Left lung (tissue), 10 donors: Measurements from ENCODE around the gene ELFN1. TPM values are rescaled to one million over a fixed set of nuclear protein-coding genes. Genes with fewer than 3 reads are reported as not detected.
A peak's percentile ranks its signal among the peaks of the same experiment; 100 is the strongest.

ENCODE experiments used
- ATAC-seq: fragments of 200-7000 bp; cut with Tn5 transposase; one replicate; pipeline ENCODE4 v1.9.1; 2020; ENCODE audit warnings: moderate library complexity
- DNase-seq, 4 donors: peaks; one replicate each; pipeline ENCODE4 v3.0.0-alpha.2; 2013 to 2020
- H3K27ac ChIP-seq, 2 donors: fragments of 200-600 bp; sonication (generic) in 1 of 2; one replicate each; pipeline versions ENCODE4 v1.5.0 to v1.8.0; 2020 to 2021
- H3K27me3 ChIP-seq, 2 donors: fragments of 200-600 bp; sonication (generic) in 1 of 2; one replicate each; pipeline versions ENCODE4 v1.5.0 to v1.8.0; 2020 to 2021
- H3K36me3 ChIP-seq, 2 donors: fragments of 200-600 bp; sonication (generic) in 1 of 2; one replicate each; pipeline versions ENCODE4 v1.5.0 to v1.8.0; 2020 to 2021
- H3K4me1 ChIP-seq, 2 donors: fragments of 200-600 bp; one replicate each; pipeline ENCODE4 v1.8.0; 2021
- H3K4me3 ChIP-seq, 2 donors: fragments of 200-600 bp; sonication (generic) in 1 of 2; one replicate each; pipeline versions ENCODE4 v1.5.0 to v1.8.0; 2020 to 2021; ENCODE audit warnings: mild to moderate bottlenecking in 1 of 2
- H3K9me3 ChIP-seq, 2 donors: fragments of 200-600 bp; sonication (generic) in 1 of 2; one replicate each; pipeline versions ENCODE4 v1.5.0 to v1.8.0; 2020 to 2021
- intact Hi-C, 2 donors: fragments of 100-400 bp; cut with DNase I; formaldehyde crosslinking; loops; one replicate each; pipeline versions ENCODE4 v1.11.2 to v1.14.2; 2022
- polyA plus RNA-seq, 6 donors: library from polyadenylated mRNA; unstranded; fragments of 120-200 nt; gene quantifications; one replicate each; pipeline ENCODE4 v1.2.1, GENCODE V29; 2013; ENCODE audit not compliant: insufficient read length in 6 of 6
- total RNA-seq, 2 donors: library from RNA; stranded (reverse); fragmentation: NEBNext Ultra II Directional; extraction: Animal tissue kit (Norgen Biotek cat#: 25700); gene quantifications; one replicate each; pipeline ENCODE4 v1.2.1, GENCODE V29; 2021
- TF ChIP-seq, protein P1 (sequence below), 2 donors: fragments of 200-600 bp; sonication (generic) in 1 of 2; IDR thresholded peaks; one replicate each; pipeline versions ENCODE4 v1.5.0 to v1.8.0; 2021; ENCODE audit warnings: antibody characterized with exemption in 2 of 2
- donor health status: DM: no; HTN: yes; CAD: no.
- donor health status: DM: no; HTN: no; CAD: no.

ELFN1 gene
- total and polyA plus RNA-seq, 8 donors: 1.5 to 4.0 (median 2.7) TPM

DNA sequence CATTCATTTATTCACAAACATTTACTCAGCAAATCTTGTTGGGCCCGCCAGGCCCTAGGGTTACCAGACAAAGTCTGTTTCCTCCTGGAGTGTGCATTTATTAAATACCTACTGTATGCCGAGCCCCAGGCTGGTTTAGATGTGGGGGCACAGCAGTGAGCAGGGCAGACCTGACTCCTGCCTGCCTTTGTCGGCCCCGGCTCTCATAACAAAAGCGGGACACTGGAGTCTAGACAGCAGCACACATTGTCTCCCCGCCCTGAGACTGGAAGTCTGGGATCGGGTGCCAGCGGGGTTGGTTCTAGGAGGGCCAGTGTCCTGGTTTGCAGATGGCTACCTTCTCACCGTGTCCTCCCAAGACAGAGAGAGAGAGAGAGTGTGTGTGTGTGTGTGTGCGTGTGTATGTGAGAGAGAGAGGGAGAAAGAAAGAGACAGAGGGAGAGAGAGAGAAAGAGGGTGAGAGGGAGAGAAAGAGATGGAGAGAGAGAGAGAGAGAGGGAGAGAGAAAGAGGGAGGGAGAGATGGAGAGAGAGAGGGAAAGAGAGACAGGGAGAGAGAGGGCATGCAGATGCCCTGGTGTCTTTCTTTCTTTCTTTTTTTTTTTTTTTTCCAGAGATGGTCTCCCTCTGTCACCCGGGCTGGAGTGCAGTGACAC is 25.9 kb downstream of the ELFN1 start:
- TF ChIP-seq, protein P1, sequence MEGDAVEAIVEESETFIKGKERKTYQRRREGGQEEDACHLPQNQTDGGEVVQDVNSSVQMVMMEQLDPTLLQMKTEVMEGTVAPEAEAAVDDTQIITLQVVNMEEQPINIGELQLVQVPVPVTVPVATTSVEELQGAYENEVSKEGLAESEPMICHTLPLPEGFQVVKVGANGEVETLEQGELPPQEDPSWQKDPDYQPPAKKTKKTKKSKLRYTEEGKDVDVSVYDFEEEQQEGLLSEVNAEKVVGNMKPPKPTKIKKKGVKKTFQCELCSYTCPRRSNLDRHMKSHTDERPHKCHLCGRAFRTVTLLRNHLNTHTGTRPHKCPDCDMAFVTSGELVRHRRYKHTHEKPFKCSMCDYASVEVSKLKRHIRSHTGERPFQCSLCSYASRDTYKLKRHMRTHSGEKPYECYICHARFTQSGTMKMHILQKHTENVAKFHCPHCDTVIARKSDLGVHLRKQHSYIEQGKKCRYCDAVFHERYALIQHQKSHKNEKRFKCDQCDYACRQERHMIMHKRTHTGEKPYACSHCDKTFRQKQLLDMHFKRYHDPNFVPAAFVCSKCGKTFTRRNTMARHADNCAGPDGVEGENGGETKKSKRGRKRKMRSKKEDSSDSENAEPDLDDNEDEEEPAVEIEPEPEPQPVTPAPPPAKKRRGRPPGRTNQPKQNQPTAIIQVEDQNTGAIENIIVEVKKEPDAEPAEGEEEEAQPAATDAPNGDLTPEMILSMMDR (IDR thresholded peaks at IDR 0.05): no peak
- H3K27ac ChIP-seq: no peak overlapping the region
- ATAC-seq (no peak), DNase-seq (peak in 2 of 4 donors; percentile 19 to 53)
- H3K9me3 ChIP-seq: no peaks in the 10 kb centered on the region
- H3K4me3 ChIP-seq: no peak overlapping the region
- H3K4me1 ChIP-seq: no peaks in the 10 kb centered on the region
- no peaks in the 10 kb centered on the region for H3K36me3 ChIP-seq
- intact Hi-C loops: no loop called here
- peaks cover 0 to 81% of the 10 kb centered on the region in 2 donors for H3K27me3 ChIP-seq

GRCh38 chr7:1696671-1697498 is 26.8 kb downstream of the ELFN1 start:
- peaks cover 0 to 1% of the 10 kb centered on the region in 2 donors for H3K9me3 ChIP-seq
- H3K27ac ChIP-seq: no peak overlapping the region
- H3K36me3 ChIP-seq: no peaks in the 10 kb centered on the region
- peaks cover 0 to 75% of the 10 kb centered on the region in 2 donors for H3K27me3 ChIP-seq
- no peaks in the 10 kb centered on the region for H3K4me1 ChIP-seq
- H3K4me3 ChIP-seq: no peak overlapping the region
- ATAC-seq (no peak), DNase-seq (peak in 2 of 4 donors; percentile 25 to 59)
- intact Hi-C loops: no loop called here
- TF ChIP-seq, protein P1 (IDR thresholded peaks at IDR 0.05): no peak

DNA sequence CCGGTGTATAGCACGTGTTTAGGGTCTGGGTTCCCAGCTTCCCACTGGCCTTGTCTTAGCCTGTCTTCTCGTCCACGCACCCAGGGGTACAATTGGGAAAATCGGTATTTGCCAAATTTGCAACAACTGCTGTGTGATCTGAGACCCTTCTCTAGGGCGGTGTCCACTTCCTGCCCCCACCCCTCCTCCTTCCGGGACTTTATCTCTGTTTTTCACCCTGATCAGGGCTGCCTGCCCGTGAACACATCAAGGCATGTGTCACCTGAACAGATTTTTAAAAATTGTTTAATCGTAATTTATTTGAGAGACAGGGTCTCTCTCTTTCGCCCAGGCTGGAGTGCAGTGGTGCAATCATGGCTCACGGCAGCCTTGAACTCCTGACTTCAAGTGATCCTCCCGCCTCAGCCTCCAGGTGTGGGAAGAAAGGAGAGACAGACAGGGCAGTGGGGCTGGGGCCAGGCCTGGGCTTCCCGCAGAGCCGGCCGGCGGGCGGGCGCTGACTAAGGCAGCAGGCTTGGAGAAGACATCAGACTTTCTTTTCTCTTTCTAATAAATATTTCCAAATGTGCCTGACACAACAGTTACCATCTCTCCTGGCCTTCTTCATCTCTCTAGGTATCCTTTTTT is 27.5 kb downstream of the ELFN1 start:
- intact Hi-C loops: no loop called here

GRCh38 chr7:1698201-1698600 is 28.1 kb downstream of the ELFN1 start:
- ATAC-seq: no peak

More for the DNA sequence above, 27.5 kb downstream of the ELFN1 start:
- peaks cover 0 to 9% of the 10 kb centered on the region in 2 donors for H3K9me3 ChIP-seq
- H3K4me1 ChIP-seq: no peaks in the 10 kb centered on the region
- no peak overlapping the region for H3K4me3 ChIP-seq
- H3K27me3 ChIP-seq: peaks cover 0 to 72% of the 10 kb centered on the region in 2 donors
- no peak for ATAC-seq
- peak in 2 of 4 donors; percentile 17 to 71 for DNase-seq
- H3K36me3 ChIP-seq: no peaks in the 10 kb centered on the region
- TF ChIP-seq, protein P1 (IDR thresholded peaks at IDR 0.05): no peak
- no peak overlapping the region for H3K27ac ChIP-seq

More at GRCh38 chr7:1698201-1698600, 28.1 kb downstream of the ELFN1 start:
- Histone ChIP-seq H3K4me1 (no peaks in the 10 kb centered on the region), H3K27me3 (peaks cover 0 to 69% of the 10 kb centered on the region in 2 donors), H3K36me3 (no peaks in the 10 kb centered on the region), H3K4me3 (no peak overlapping the region), H3K27ac (no peak overlapping the region), H3K9me3 (peaks cover 0 to 13% of the 10 kb centered on the region in 2 donors)
- intact Hi-C loops: no loop called here
- TF ChIP-seq, protein P1 (IDR thresholded peaks at IDR 0.05): no peak
- peak in 1 of 4 donors; percentile 20 for DNase-seq
